HS-5 (cell line): Measurements from ENCODE around the gene HLX.

Experiments used
- DNase-seq: peaks from one replicate; pipeline ENCODE4 v3.0.0-alpha.2; 2012; ENCODE audit warnings: low read depth

The HLX gene

DNA sequence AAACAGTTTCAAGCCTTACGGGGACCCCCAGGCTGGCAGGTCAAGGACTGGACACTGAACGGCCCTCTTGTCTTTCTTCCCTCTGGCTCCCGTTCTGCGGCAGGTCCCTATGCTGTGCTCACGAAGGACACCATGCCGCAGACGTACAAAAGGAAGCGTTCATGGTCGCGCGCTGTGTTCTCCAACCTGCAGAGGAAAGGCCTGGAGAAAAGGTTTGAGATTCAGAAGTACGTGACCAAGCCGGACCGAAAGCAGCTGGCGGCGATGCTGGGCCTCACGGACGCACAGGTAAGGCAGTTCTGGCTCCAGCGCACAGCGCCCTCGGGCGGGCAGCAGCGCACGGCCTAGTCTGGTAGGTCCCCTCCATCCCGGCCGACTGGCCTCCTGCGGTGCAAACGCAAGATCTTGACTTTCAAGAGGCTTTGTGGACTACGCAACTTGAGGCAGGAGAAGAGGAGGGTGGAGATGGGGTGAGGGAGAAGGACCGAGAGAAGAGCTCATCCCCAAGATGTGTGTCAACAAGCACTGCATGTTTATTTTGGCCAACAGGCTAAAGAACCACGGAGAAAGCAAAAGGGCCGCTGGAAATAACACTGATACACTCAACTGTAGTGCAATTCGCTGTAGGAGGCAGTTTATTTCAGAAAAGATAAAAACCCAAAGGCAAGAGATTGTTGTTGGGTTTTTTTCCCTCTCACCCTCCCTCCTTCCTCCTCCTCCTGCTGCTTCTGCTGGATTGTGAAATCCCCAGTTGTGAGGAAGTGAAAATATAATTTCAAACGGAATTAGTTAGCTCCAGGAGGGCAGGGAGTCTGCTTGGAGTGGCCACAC is 3.0 kb downstream of the HLX start:
- no peak for DNase-seq

DNA sequence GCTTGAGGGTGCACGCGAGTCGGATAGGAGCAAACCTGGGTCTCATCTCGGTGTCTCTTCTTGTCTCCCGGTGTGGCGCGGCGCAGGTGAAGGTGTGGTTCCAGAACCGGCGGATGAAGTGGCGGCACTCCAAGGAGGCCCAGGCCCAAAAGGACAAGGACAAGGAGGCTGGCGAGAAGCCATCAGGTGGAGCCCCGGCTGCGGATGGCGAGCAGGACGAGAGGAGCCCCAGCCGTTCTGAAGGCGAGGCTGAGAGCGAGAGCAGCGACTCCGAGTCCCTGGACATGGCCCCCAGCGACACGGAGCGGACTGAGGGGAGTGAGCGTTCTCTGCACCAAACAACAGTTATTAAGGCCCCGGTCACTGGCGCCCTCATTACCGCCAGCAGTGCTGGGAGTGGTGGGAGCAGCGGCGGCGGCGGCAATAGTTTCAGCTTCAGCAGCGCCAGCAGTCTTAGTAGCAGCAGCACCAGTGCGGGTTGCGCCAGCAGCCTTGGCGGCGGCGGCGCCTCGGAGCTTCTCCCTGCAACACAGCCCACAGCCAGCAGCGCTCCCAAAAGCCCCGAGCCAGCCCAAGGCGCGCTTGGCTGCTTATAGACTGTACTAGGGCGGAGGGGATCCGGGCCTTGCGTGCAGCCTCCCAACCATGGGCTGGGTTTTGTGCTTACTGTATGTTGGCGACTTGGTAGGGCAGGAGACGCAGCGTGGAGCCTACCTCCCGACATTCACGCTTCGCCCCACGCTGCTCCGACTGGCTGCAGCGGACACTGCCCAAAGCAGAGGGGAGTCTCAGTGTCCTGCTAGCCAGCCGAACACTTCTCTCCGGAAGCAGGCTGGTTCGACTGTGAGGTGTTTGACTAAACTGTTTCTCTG is 5.1 kb downstream of the HLX start:
- DNase-seq: no peak

DNA sequence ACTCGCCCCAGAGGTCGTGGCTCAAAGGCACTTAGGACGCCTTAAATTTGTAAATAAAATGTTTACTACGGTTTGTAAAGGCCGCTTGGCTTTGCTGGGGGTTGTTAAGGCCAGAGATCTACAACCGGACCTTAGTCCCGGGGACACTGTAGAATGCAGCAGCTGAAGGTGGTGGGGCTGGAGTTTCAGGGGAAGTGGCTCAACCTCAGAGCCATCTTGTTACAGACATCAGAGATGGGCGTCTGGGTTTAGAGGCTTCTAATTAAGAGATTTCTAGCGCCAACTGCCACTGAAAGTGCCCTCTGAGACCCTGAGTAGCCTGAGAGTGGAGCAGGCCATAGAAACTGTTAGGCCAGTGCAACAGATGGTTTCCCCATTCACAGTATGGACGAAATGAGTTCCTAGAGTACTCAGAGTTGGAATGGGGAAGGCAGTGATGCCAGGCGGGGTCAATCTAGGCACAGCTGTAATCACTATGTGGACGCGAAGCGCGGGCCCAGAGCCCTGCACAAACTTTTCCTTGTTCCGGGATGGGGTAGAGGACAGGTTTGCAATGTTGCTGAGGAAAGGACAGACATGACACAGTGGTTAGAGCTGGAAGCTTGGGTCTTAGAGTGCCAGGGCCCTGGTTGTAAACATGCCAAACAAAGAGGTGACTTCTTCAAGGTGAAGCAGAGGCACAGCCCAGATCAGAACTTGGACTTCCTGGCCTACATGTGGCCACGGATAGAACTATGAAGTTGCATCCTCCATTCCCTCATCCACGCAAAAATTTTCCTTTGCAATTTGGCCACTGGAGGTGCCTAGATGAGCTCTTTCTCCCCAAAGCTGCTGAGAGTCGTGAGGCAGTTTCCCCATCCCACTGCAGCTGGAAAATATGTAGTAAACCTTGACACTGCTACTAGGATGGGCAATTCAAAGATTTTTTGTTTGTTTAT is 6.0 kb downstream of the HLX start:
- no peak for DNase-seq

DNA sequence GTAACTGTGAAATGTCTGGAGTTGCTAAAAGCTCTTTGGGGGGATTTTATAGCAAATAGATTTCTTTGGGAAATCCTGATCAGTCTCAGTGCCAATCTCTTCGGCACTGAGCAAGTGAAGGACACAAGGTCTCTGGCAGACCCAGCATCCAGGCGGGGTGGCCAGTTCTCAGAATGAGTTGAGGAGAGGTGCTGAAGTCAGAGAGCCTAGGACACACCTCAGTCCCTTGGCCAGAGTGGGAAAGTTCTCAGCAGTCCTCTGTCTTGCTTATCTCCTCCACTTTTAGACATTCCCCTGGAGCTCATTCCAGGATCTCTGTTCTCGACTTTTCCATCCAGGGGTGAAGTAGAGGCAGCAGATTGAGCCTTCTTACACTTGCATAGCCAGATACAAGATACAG is 6.7 kb downstream of the HLX start:
- DNase-seq: no peak

DNA sequence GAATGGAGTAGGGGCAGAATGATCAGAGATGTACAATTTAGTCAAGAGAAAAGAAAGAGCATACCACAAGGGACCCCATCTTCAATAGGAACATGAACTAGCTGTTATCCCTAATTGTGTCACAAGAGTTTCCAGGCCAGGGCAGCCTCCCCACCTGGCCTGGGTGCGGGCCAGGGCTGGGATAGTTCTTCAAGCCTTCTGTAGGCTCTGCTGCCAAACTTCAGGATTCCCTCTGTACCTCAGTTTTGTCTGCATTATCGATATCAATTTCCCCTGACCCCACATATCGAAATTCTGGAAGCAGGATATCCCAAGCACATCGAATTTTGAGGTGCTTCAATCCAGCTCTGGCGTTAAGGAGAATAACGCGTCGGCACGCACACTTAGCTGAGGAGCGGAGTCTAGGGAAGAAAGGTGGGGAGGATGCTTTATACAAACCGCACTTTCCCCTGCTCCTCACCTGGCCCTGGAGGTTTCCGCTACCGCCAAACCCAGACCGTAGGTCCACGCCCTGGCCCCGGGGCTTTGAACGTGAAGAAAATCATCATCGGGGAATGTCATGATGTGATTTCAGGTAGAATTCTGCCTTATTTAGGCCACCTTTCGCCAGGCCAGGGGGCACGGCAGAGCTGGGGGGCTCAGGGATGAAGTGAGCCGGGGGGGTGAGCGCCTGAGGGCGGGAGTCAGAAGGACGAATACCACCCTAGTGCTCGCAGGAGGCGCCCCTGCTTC is 7.4 kb downstream of the HLX start:
- no peak for DNase-seq

DNA sequence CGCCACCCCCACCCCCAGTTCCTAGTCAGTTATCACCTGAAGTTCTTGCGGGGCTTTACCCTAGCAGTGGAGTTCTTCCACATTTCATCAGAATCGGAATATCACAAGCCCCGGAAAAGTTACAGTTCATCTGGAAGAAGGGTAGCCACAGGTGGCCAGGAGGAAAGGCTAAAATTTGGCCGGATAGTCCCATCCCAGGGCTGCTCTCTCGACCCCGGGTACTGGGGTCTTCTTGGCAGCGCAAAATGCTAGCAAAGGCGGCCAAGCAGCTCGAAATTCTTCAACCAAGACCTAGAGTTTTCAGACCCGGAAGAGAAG is 7.9 kb downstream of the HLX start:
- no peak for DNase-seq

GRCh38 chr1:220887520-220888416 is 8.5 kb downstream of the HLX start:
- no peak for DNase-seq

GRCh38 chr1:220888417-220888986 is 9.3 kb downstream of the HLX start:
- no peak for DNase-seq

GRCh38 chr1:220889333-220889732 is 10.1 kb downstream of the HLX start:
- DNase-seq: no peak

- DNase-seq: no peak
Measured at GRCh38 chr1:220889848-220890287, 10.6 kb downstream of the HLX start.

DNA sequence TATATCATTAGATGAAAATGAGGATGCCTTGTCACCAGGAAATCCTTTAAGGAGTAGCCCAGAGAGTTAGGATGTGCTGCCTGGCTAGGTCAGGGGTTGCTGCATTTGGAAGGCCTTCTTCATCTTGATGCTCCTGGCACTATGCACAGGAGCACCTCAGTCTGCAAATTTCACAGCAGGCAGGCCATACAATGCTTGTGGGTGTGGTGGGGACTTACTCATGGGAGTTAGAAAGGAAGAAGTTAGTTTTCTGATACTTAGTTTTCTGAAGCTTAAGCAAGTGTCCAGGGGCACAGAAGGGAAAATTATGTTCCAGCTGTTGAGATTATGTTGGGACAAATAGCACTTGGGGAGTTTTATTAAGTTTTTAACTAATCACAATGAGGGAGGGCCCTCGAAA is 11.4 kb downstream of the HLX start:
- DNase-seq: no peak

DNA sequence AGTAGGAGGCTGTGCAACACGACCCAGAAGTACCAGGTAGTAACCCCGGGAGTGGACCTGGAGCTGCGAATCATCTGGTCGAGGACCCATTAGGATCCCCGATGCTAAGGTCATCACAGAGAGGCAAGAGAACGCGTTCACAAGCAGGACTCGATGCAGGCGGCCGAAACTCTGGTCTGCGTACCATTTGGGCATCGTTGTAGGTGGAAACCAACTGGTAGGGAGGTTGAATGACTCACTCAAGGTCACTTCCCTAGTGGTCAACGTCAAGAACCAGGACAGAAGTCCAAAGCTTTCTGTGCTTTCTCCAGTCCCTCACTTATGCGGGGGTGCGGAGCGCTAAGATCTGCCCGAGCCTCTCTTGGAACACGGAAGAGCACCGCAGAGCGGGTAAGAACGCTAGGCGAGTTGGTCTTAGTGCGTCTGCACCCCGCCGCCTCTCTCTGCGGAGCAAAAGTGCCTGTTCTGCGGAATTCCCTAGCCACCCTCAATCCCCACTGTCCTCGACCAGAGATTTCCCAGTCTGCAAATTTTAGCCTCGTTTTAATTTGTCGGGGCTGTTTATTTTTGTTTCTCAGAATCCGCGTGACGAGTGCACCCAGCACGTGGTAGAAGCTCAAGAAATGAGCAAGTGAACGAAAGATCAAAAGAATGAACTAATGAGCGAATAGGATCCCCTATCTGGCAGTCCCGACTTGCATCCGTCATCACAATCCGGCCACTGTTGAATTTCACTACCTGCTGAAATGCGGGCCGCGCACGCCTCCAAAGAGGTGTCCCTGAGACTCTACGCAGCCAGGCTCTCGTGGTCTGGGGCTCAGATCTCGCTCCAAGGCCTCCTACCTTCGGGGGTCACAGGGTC is 12.2 kb downstream of the HLX start:
- no peak for DNase-seq

DNA sequence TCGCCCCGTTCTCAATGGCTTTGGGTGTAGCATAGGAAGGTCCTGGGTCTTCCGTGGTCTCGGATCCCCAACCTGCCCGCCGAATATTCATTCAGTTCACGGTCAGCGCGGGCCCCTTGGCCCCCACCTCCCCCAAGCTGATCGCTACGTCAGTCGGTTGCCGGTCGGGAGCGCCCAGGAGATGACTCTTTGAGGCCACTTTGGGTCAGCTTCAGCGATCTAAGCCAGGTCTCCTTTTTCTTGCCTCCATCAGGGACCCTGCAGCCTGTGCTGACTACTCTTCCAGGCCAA is 12.8 kb downstream of the HLX start:
- no peak for DNase-seq

- DNase-seq: no peak
Measured at GRCh38 chr1:220892997-220893700, 13.9 kb downstream of the HLX start.

DNA sequence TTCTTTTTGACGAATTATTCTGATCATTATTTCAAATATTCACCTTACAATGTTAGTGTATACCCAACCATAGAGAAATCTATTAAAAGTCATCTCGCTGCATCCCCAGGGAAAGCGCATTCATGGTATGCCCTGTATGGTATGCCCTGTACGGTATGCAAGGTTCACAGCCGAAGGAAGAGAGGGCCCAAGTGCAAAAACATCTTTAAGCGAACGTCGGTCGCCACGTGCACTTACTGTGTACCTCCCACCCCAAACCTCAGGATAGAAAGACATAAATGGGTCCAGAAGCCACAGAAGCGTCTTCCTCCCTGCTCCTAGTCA is 14.4 kb downstream of the HLX start:
- no peak for DNase-seq

DNA sequence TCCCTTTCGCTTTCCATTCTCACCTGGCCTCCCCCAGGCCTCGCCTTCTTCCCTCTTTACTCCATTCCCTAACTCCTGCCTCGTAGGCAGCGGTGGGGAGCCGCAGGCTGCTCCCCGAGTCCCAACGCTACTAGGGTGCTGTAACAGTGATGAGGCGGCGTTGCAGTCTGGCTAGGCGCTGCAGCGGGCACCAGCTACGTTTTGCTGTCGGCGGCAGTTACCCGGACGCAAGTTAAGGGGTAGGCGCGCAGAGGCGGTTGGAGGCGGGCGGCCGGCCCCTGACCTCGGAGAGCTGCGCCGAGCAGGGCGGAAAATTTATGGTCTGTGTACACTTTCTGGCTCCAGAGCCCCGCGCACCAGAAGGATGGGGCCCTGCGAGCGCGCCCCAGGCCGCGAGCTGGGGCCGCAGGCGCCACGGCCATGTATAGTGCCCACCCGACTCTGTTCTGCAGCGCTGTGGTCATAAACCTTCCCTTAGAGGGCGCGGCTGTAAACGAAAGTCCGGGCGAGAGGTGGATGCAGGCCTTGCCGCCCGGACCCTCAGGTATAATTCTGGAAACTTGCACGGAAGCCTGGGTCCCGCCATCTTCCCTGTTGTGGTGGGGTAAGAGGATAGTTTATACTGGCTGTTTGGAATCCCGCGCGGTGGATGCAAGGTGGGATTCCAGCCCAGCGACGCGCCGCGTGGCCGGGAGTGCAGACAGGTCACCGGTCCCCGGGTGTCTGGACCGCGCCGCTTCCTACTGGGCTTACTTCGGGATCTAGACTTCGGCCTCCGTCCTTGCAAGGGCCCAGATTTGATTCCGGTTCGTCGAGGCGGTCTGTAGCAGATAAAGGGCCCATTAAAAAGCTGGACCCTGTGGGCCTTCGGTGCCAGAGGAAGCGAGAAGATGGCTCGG is 15.0 kb downstream of the HLX start:
- no peak for DNase-seq

DNA sequence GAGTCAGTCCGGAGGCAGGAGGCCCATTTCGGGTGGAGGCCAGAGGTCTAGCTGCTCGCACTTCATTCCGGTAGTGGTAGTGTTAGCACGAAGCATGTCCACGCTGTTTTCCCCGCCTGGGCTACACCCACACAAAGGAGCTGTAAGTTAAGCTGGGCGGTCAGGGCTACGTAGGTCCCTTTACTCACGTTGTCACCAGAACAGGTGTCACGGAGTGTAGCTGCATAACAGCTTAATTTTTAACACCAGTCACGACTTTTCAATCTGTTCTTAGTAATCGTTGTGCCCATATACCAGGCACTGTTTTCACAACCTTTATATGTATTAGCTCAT is 15.6 kb downstream of the HLX start:
- DNase-seq: no peak

DNA sequence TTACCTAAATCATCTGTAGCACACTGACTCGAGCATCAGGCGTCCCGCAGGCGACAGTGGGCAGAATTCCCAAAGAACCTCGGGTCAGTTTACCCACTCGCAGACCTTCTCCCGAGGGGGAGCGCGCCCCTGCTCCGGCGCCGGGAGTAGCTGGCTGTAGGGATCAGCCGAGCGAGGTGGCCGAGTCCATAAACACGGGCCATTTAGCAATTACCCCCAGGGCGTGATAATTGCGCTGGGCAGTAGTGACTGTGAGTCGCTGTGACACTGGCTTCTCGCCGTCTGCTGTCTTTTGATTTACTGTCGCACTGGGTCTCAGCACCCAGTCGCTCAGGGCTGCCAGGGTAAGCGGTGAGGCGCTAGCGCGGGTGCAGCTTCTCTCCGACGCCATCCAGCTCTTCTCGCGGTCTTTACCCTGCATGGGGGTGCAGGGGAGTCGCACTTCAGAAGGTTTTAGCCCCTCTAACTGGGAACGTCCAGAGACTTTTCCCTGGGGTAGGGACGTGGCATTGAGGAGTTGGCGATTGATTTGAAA is 16.2 kb downstream of the HLX start:
- DNase-seq: no peak
